HepG2 (cell line): ENCODE measurements around the gene SLC38A3. TPM values are rescaled to one million over a fixed set of nuclear protein-coding genes. Genes with fewer than 3 reads are reported as not detected.

Source experiments
- DPF2 ChIP-seq: sonication (generic); formaldehyde crosslinking; IDR thresholded peaks from 2 replicates; pipeline ENCODE4 v1.4.0; 2020; ENCODE audit warnings: mild to moderate bottlenecking, low read depth, missing genetic modification reagents, borderline replicate concordance
- EED ChIP-seq: sonication (generic); formaldehyde crosslinking; IDR thresholded peaks from 2 replicates; pipeline ENCODE4 v1.5.0; 2020; ENCODE audit warnings: mild to moderate bottlenecking, missing genetic modification reagents
- GZF1 ChIP-seq: sonication (generic); formaldehyde crosslinking; IDR thresholded peaks from 2 replicates; pipeline ENCODE4 v1.5.1; 2020; ENCODE audit warnings: mild to moderate bottlenecking, missing genetic modification reagents
- HDAC1 ChIP-seq: sonication (generic); formaldehyde crosslinking; IDR thresholded peaks from 2 replicates; pipeline ENCODE4 v1.5.1; 2020; ENCODE audit warnings: mild to moderate bottlenecking, missing genetic modification reagents
- HDAC2 ChIP-seq: sonication (generic); formaldehyde crosslinking; IDR thresholded peaks from 2 replicates; pipeline ENCODE4 v1.4.0; 2020; ENCODE audit warnings: missing genetic modification reagents
- KLF11 ChIP-seq: IDR thresholded peaks from 2 replicates; pipeline ENCODE4 v1.6.1; 2016; ENCODE audit warnings: missing compliant biosample characterization
- MAFK ChIP-seq, 2 experiments: IDR thresholded peaks in 1 of 2; conservative IDR thresholded peaks in 1 of 2; 2 replicates each; pipeline ENCODE4 v1.6.1; 2011; ENCODE audit warnings: improper control_type of control experiment in 2 of 2, low read length in 2 of 2
- MATR3 ChIP-seq: sonication (generic); formaldehyde crosslinking; IDR thresholded peaks from 2 replicates; pipeline ENCODE4 v1.4.0; 2020; ENCODE audit warnings: missing genetic modification reagents
- MTA3 ChIP-seq: sonication (generic); formaldehyde crosslinking; IDR thresholded peaks from 2 replicates; pipeline ENCODE4 v1.4.0; 2020; ENCODE audit warnings: missing genetic modification reagents
- NAIF1 ChIP-seq: sonication (generic); formaldehyde crosslinking; IDR thresholded peaks from 2 replicates; pipeline ENCODE4 v1.5.0; 2020; ENCODE audit warnings: mild to moderate bottlenecking, missing genetic modification reagents, borderline replicate concordance
- RELA ChIP-seq: sonication (generic); formaldehyde crosslinking; IDR thresholded peaks from 2 replicates; pipeline ENCODE4 v1.4.0; 2020; ENCODE audit warnings: missing genetic modification reagents
- TARDBP ChIP-seq: sonication (generic); formaldehyde crosslinking; IDR thresholded peaks from 2 replicates; pipeline ENCODE4 v1.8.0; 2022; ENCODE audit warnings: mild to moderate bottlenecking, missing genetic modification reagents
- ZBTB42 ChIP-seq: sonication (generic); formaldehyde crosslinking; IDR thresholded peaks from 2 replicates; pipeline ENCODE4 v1.5.0; 2020; ENCODE audit warnings: mild to moderate bottlenecking, missing genetic modification reagents
- ZNF543 ChIP-seq: sonication (generic); formaldehyde crosslinking; IDR thresholded peaks from 2 replicates; pipeline ENCODE4 v1.4.0; 2020; ENCODE audit warnings: mild to moderate bottlenecking, missing genetic modification reagents
- ZNF589 ChIP-seq: sonication (generic); formaldehyde crosslinking; conservative IDR thresholded peaks from 2 replicates; pipeline ENCODE4 v1.8.0; 2022; ENCODE audit warnings: mild to moderate bottlenecking, moderate library complexity, missing genetic modification reagents
- ZNF619 ChIP-seq: sonication (generic); formaldehyde crosslinking; IDR thresholded peaks from 2 replicates; pipeline ENCODE4 v1.4.0; 2020; ENCODE audit warnings: mild to moderate bottlenecking, missing genetic modification reagents
- ZNF670 ChIP-seq: sonication (generic); formaldehyde crosslinking; IDR thresholded peaks from 2 replicates; pipeline ENCODE4 v1.8.0; 2022; ENCODE audit warnings: mild to moderate bottlenecking, missing genetic modification reagents, borderline replicate concordance
- ZNF777 ChIP-seq: sonication (generic); formaldehyde crosslinking; IDR thresholded peaks from 2 replicates; pipeline ENCODE4 v1.4.0; 2020; ENCODE audit warnings: missing genetic modification reagents
- polyA plus RNA-seq, 8 experiments: library from polyadenylated mRNA; depleted of rRNA in 3 of 8; stranded (reverse) in 7 of 8; unstranded in 1 of 8; fragments of >200 nt; fragmentation: Illumina TruSeq in 4 of 8; extraction: Trizol in 4 of 8; gene quantifications; 2 replicates each; pipeline versions ENCODE4 v1.2.1 to v1.2.3, GENCODE V29; 2011 to 2016; ENCODE audit warnings: low read depth in 4 of 8, missing spikeins in 1 of 8, mixed read lengths in 1 of 8; ENCODE audit not compliant: insufficient read depth in 1 of 8
- total RNA-seq, 5 experiments: library from RNA; depleted of rRNA; stranded (reverse); fragments of >200 nt; fragmentation: Illumina TruSeq; extraction: Trizol; gene quantifications; 2 replicates each; pipeline ENCODE4 v1.2.3, GENCODE V29; 2016; ENCODE audit warnings: low read depth in 1 of 5
- TF ChIP-seq, protein P1 (sequence below), 2 experiments: sonication (generic) in 1 of 2; formaldehyde crosslinking in 1 of 2; IDR thresholded peaks; 2 replicates each; pipeline versions ENCODE4 v1.6.1 to v1.9.0; 2014 to 2022; ENCODE audit warnings: antibody characterized with exemption in 1 of 2, borderline replicate concordance in 1 of 2, inconsistent platforms in 1 of 2, low read depth in 1 of 2, missing genetic modification reagents in 1 of 2
- TF ChIP-seq, protein P2 (sequence below): IDR thresholded peaks from 2 replicates; pipeline ENCODE4 v1.6.1; 2016; ENCODE audit warnings: missing biosample characterization, missing genetic modification reagents, low read depth
- TF ChIP-seq, protein P3 (sequence below): IDR thresholded peaks from 2 replicates; pipeline ENCODE4 v1.6.1; 2016; ENCODE audit warnings: missing genetic modification reagents, missing compliant biosample characterization

The SLC38A3 gene
- total and polyA plus RNA-seq, 2 of the 13 experiments (the other 11 are each of a cell fraction or from before 2014, with no cell fraction given): 29.8 to 164 TPM

DNA sequence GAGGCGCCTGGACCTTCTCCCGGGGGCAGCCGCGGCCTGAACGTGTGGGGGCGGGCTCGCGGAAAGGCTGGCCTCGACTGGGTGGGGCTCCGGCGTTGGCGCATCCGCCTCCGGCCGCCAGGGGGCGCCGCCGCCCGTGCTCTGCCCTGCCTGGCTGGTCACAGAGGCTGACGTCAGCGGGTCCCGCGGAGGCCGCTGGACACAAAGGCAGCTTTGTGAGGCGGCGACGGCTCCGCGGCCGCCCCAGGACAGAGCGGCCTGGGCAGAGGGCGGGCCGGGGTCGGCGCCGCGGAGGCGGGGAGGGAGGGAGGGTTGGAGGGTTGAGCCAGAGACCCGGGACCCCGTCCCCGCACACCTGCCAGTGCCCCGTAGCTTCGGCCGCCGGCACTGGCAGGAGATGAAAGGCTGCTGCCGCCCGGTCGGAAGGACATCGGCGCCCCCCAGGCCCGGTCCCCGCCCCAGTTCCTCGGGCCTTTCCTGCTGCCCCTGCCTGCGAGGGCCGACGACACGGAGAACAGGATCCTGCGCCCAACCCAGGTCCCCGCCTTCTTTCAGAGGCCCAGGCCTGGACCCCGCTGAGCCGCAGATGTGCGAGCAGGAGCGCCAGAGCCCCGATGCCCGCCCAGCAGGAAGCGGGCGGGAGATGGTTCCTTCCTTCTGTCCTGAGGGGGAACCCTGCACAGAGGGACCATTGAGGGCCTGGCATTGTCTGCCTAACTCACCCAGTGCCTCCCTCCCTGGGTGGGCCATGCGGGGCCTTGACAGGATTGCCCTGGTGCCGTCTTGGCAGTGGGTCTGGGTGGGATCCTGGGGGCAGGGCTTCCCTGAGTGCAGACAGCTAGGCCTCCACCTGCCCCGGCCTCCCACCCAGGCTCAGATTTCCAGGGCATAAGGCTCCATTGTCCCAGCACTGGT, 55.2 kb downstream of the SLC38A3 start (continued):
- TF ChIP-seq ZNF670 (no peak; the same call in 1 of the 2 replicates), EED (peak; percentile 52; the same call in 1 of the 2 replicates), RELA (CRISPR knock-in tag) (peak; percentile 89; the same call in 1 of the 2 replicates), MATR3 (no peak), ZNF589 (CRISPR knock-in tag) (peak; percentile 74; the same call in 1 of the 2 replicates), ZNF543 (CRISPR knock-in tag) (no peak), ZBTB42 (peak; percentile 66; the same call in 1 of the 2 replicates), KLF11 (CRISPR knock-in tag) (peak; percentile 58; the same call in 1 of the 2 replicates), HDAC2 (CRISPR knock-in tag) (peak; percentile 85), GZF1 (CRISPR knock-in tag) (no peak), MAFK (conservative IDR thresholded peaks at IDR 0.05 in 1 of 2, IDR thresholded peaks at IDR 0.05 in 1 of 2; ENCODE audit: low read length in 2 of 2) (peak; percentile 11 to 49; a peak in 2 of 4 replicates), ZNF619 (peak; percentile 68; the same call in 1 of the 2 replicates), TARDBP (CRISPR knock-in tag) (peak; percentile 70; the same call in 1 of the 2 replicates), DPF2 (no peak), HDAC1 (CRISPR knock-in tag) (peak; percentile 83), NAIF1 (no peak), MTA3 (CRISPR knock-in tag) (no peak), ZNF777 (CRISPR knock-in tag) (peak; percentile 37)
- TF ChIP-seq, protein P1, sequence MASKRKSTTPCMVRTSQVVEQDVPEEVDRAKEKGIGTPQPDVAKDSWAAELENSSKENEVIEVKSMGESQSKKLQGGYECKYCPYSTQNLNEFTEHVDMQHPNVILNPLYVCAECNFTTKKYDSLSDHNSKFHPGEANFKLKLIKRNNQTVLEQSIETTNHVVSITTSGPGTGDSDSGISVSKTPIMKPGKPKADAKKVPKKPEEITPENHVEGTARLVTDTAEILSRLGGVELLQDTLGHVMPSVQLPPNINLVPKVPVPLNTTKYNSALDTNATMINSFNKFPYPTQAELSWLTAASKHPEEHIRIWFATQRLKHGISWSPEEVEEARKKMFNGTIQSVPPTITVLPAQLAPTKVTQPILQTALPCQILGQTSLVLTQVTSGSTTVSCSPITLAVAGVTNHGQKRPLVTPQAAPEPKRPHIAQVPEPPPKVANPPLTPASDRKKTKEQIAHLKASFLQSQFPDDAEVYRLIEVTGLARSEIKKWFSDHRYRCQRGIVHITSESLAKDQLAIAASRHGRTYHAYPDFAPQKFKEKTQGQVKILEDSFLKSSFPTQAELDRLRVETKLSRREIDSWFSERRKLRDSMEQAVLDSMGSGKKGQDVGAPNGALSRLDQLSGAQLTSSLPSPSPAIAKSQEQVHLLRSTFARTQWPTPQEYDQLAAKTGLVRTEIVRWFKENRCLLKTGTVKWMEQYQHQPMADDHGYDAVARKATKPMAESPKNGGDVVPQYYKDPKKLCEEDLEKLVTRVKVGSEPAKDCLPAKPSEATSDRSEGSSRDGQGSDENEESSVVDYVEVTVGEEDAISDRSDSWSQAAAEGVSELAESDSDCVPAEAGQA (IDR thresholded peaks at IDR 0.05; ENCODE audit: low read depth): no peak
- TF ChIP-seq, protein P1 (CRISPR knock-in tag; IDR thresholded peaks at IDR 0.05; ENCODE audit: borderline replicate concordance): no peak; the same call in 1 of the 2 replicates
- TF ChIP-seq, protein P2, sequence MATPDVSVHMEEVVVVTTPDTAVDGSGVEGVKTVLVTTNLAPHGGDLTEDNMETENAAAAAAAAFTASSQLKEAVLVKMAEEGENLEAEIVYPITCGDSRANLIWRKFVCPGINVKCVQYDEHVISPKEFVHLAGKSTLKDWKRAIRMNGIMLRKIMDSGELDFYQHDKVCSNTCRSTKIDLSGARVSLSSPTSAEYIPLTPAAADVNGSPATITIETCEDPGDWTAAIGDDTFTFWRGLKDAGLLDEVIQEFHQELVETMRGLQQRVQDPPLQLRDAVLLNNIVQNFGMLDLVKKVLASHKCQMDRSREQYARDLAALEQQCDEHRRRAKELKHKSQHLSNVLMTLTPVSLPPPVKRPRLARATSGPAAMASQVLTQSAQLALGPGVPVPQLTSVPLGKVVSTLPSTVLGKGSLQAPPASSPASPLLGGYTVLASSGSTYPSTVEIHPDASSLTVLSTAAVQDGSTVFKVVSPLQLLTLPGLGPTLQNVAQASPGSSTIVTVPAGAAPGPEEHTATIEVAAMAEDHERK: 0 out of 2 replicates have a peak, but pooled peaks have one; percentile 23
- TF ChIP-seq, protein P3, sequence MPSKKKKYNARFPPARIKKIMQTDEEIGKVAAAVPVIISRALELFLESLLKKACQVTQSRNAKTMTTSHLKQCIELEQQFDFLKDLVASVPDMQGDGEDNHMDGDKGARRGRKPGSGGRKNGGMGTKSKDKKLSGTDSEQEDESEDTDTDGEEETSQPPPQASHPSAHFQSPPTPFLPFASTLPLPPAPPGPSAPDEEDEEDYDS (CRISPR knock-in tag): peak; percentile 46
